HTERT RPE-1 (cell line): ENCODE results near the gene COG5.
"Not testable (repeated sequence)": the region's sequence is repeated elsewhere in the genome, so short reads cannot be mapped to it uniquely, and the experiment has no call there.

Source experiments
- in situ Hi-C: fragments of 300-500 bp; cut with MboI; formaldehyde crosslinking; loops from 4 replicates; pipeline ENCODE4 v1.14.3; 2020; ENCODE audit warnings: low sequenced_read_pairs

COG5 gene

GRCh38 chr7:107580716-107581383 is 17.1 kb upstream of the COG5 start:
- in situ Hi-C loops, result no loop called here

- in situ Hi-C loops, result no loop called here
Observed at GRCh38 chr7:107579885-107580715, 16.4 kb upstream of the COG5 start, which contains the start of gene BCAP29. Gene BCAP29, plus strand, starts transcription at chr7:107580246. Its CDS starts 527 bp downstream, at chr7:107580773.

GRCh38 chr7:107579554-107579884 is 15.8 kb upstream of the COG5 start:
- in situ Hi-C loops, result no loop called here

- in situ Hi-C loops, result no loop called here
Observed at GRCh38 chr7:107573537-107573936, 9.8 kb upstream of the COG5 start.

- in situ Hi-C loops, result no loop called here
Observed at GRCh38 chr7:107570298-107570697, 6.6 kb upstream of the COG5 start.

- in situ Hi-C loops, result no loop called here
Observed at GRCh38 chr7:107564553-107565298, 1.0 kb upstream of the COG5 start.

GRCh38 chr7:107563081-107563774 is 492 bp downstream of the COG5 start:
- in situ Hi-C loops, result no loop called here

GRCh38 chr7:107560898-107561516 is 2.7 kb downstream of the COG5 start:
- in situ Hi-C loops, result no loop called here

GRCh38 chr7:107559864-107560263 is 3.9 kb downstream of the COG5 start:
- in situ Hi-C loops, result no loop called here

- in situ Hi-C loops, result no loop called here
Observed at GRCh38 chr7:107555893-107556292, 7.8 kb downstream of the COG5 start.

GRCh38 chr7:107551936-107552335 is 11.8 kb downstream of the COG5 start:
- in situ Hi-C loops, result no loop called here

GRCh38 chr7:107544848-107545591 is 18.7 kb downstream of the COG5 start:
- in situ Hi-C loops, result no loop called here

- in situ Hi-C loops, result no loop called here
Observed at GRCh38 chr7:107543338-107543993, 20.3 kb downstream of the COG5 start.

GRCh38 chr7:107538001-107538400 is 25.7 kb downstream of the COG5 start:
- in situ Hi-C loops, result no loop called here

- in situ Hi-C loops, result not testable (repeated sequence)
Observed at GRCh38 chr7:107537228-107537627, 26.5 kb downstream of the COG5 start.

GRCh38 chr7:107534139-107534538 is 29.6 kb downstream of the COG5 start:
- in situ Hi-C loops, result no loop called here

- in situ Hi-C loops, result no loop called here
Observed at GRCh38 chr7:107530751-107531150, 33.0 kb downstream of the COG5 start.

- in situ Hi-C loops, result no loop called here
Observed at GRCh38 chr7:107528461-107528860, 35.3 kb downstream of the COG5 start.

- in situ Hi-C loops, result no loop called here
Observed at GRCh38 chr7:107527196-107527595, 36.5 kb downstream of the COG5 start.
